ENCODE data around the gene MOV10L1. TPM values are rescaled to one million over a fixed set of nuclear protein-coding genes. Genes with fewer than 3 reads are reported as not detected.

Gene MOV10L1
- total and polyA plus RNA-seq, 2 donors (not counting 3 experiments of a cell fraction or from before 2014, with no cell fraction given), result 27.6 to 37.6 TPM

GRCh38 chr22:50199251-50199721 lies 109.5 kb downstream of the MOV10L1 start:
- FAIRE-seq, result no peak
- no peak overlapping the region for H3K9ac ChIP-seq (replicated peaks; ENCODE audit: extremely low read depth, insufficient read depth, low read length)
- BruUV-seq (replicated peaks), result no TSS peak

More at GRCh38 chr22:50199251-50199721, 109.5 kb downstream of the MOV10L1 start:
- TF ChIP-seq GATA2 (IDR thresholded peaks at IDR 0.05; ENCODE audit: insufficient read depth, insufficient read length, low read depth, low read length) (no peak), FOS (IDR thresholded peaks at IDR 0.05; ENCODE audit: borderline replicate concordance, insufficient read depth, low read length) (no peak), JUN (IDR thresholded peaks at IDR 0.05; ENCODE audit: borderline replicate concordance, insufficient read depth, insufficient read length, low read depth) (no peak), MYC (IDR thresholded peaks at IDR 0.05; ENCODE audit: low read depth, low read length) (no peak), CTCF (IDR thresholded peaks at IDR 0.05; ENCODE audit: extremely low read depth in 1 of 2, insufficient read depth in 1 of 2, low read depth in 1 of 2, low read length in 2 of 2) (no peak), MAX (IDR thresholded peaks at IDR 0.05; ENCODE audit: insufficient read depth, insufficient read length) (no peak), EZH2 (IDR thresholded peaks at IDR 0.05; ENCODE audit: borderline replicate concordance, low read depth, low read length, severe bottlenecking) (no peak), POLR2AphosphoS5 (IDR thresholded peaks at IDR 0.05; ENCODE audit: insufficient read depth, low read depth, low read length) (no peak), POLR2A (IDR thresholded peaks at IDR 0.05; ENCODE audit: low read depth, low read length) (no peak)
- Histone ChIP-seq H4K20me1 (replicated peaks; ENCODE audit: control insufficient read depth, extremely low read depth, insufficient read depth, low read length) (no peaks in the 10 kb centered on the region), H3K4me2 (ENCODE audit: insufficient read depth, low read length) (no peak overlapping the region), H3K4me3 (replicated peaks in 1 of 3; ENCODE audit: insufficient read depth in 1 of 3, low read depth in 1 of 3, low read length in 3 of 3) (no peak overlapping the region), H3K27ac (ENCODE audit: insufficient read depth, low read depth, low read length) (no peak overlapping the region), H3K36me3 (ENCODE audit: control insufficient read depth in 2 of 2, extremely low read depth in 1 of 2, insufficient read depth in 2 of 2, low read length in 2 of 2) (peaks cover 4 to 18% of the 10 kb centered on the region in 2 experiments), H3K9me3 (replicated peaks; ENCODE audit: control insufficient read depth, insufficient read depth, low read length) (no peaks in the 10 kb centered on the region), H3K27me3 (ENCODE audit: control insufficient read depth in 2 of 2, insufficient read depth in 2 of 2, low read length in 2 of 2) (no peaks in the 10 kb centered on the region), H3K9me1 (replicated peaks; ENCODE audit: control insufficient read depth, extremely low read depth, insufficient read depth, low read length) (no peaks in the 10 kb centered on the region), H3K79me2 (ENCODE audit: control insufficient read depth, insufficient read depth, low read length) (peaks cover 28% of the 10 kb centered on the region), H3K4me1 (ENCODE audit: control insufficient read depth, extremely low read depth, insufficient read depth, low read length) (peaks cover 18% of the 10 kb centered on the region), H2AFZ (ENCODE audit: low read depth, low read length) (no peak overlapping the region)
- DNase-seq (ENCODE audit: low read depth, low spot score), result no peak
- intact Hi-C loops (cut with micrococcal nuclease), result no loop called here
- ChIA-PET POLR2A (no interaction called here), CTCF (interaction anchor here (0.8 to 1.0 kb wide), 2 partner anchors 9 to 13 kb away, joined by 3 read pairs; no protein-coding TSS in a partner anchor)
- dilution Hi-C loops (cut with MboI; ENCODE audit: extremely low pct_ligation_motif_present, low sequenced_read_pairs), result no loop called here

All from endothelial cell of umbilical vein (primary cell).